Neural progenitor cell (in vitro differentiated cells): ENCODE results near the gene ARSJ. TPM values are rescaled to one million over a fixed set of nuclear protein-coding genes. Genes with fewer than 3 reads are reported as not detected.

ENCODE experiments used
- DNase-seq: peaks from one replicate; pipeline ENCODE4 v3.0.0-alpha.2; 2016; ENCODE audit warnings: low spot score
- H2AFZ ChIP-seq: fragments of 200-600 bp; sonication (generic); replicated peaks from 2 replicates; pipeline ENCODE4 v1.6.1; 2016; ENCODE audit warnings: antibody characterized with exemption
- H3F3A ChIP-seq: fragments of 200-600 bp; sonication (generic); 2 replicates; pipeline ENCODE4 v1.6.1; 2016; ENCODE audit warnings: antibody characterized with exemption, low read depth
- H3K27ac ChIP-seq: fragments of 200-600 bp; sonication (generic); 2 replicates; pipeline ENCODE4 v1.5.1; 2016; ENCODE audit warnings: mild to moderate bottlenecking
- H3K27me3 ChIP-seq: fragments of 200-600 bp; sonication (generic); 2 replicates; pipeline ENCODE4 v1.6.1; 2016; ENCODE audit warnings: mild to moderate bottlenecking, moderate library complexity
- H3K36me3 ChIP-seq: fragments of 200-600 bp; sonication (generic); 2 replicates; pipeline ENCODE4 v1.5.1; 2016
- H3K4me1 ChIP-seq: fragments of 200-600 bp; sonication (generic); 2 replicates; pipeline ENCODE4 v1.6.1; 2016; ENCODE audit warnings: mixed run types
- H3K4me2 ChIP-seq: fragments of 200-600 bp; sonication (generic); 2 replicates; pipeline ENCODE4 v1.6.1; 2016
- H3K4me3 ChIP-seq: fragments of 200-600 bp; sonication (generic); 2 replicates; pipeline ENCODE4 v1.5.1; 2016
- H3K79me2 ChIP-seq: fragments of 200-600 bp; sonication (generic); 2 replicates; pipeline ENCODE4 v1.6.1; 2016; ENCODE audit warnings: low read depth
- H3K9ac ChIP-seq: fragments of 200-600 bp; sonication (generic); 2 replicates; pipeline ENCODE4 v1.6.1; 2016
- H3K9me3 ChIP-seq: fragments of 200-600 bp; sonication (generic); 2 replicates; pipeline ENCODE4 v1.5.1; 2016; ENCODE audit warnings: low read depth
- H4K20me1 ChIP-seq: fragments of 200-600 bp; sonication (generic); 2 replicates; pipeline ENCODE4 v1.6.1; 2016; ENCODE audit warnings: low read depth
- H3K27ac Mint-ChIP-seq: 3 replicates; pipeline ENCODE4 v1.8.0; 2021; ENCODE audit warnings: mixed read lengths
- H3K27me3 Mint-ChIP-seq: 2 replicates; pipeline ENCODE4 v1.8.0; 2022; ENCODE audit warnings: low read depth, mild to moderate bottlenecking, inconsistent platforms, moderate library complexity, mixed read lengths; ENCODE audit not compliant: insufficient read depth
- H3K36me3 Mint-ChIP-seq: 3 replicates; pipeline ENCODE4 v1.8.0; 2021; ENCODE audit warnings: mixed read lengths
- H3K4me1 Mint-ChIP-seq: 3 replicates; pipeline ENCODE4 v1.8.0; 2021; ENCODE audit warnings: mixed read lengths
- H3K4me3 Mint-ChIP-seq: 3 replicates; pipeline ENCODE4 v1.8.0; 2021; ENCODE audit warnings: mild to moderate bottlenecking, moderate library complexity, mixed read lengths
- H3K9me3 Mint-ChIP-seq: 3 replicates; pipeline ENCODE4 v1.8.0; 2020; ENCODE audit warnings: mixed read lengths
- CTCF ChIP-seq: fragments of 200-600 bp; sonication (generic); IDR thresholded peaks from 2 replicates; pipeline ENCODE4 v1.5.1; 2017; ENCODE audit warnings: antibody characterized with exemption, mild to moderate bottlenecking
- EZH2 ChIP-seq: fragments of 200-600 bp; sonication (generic); IDR thresholded peaks from 2 replicates; pipeline ENCODE4 v1.6.1; 2017; ENCODE audit warnings: antibody characterized with exemption, mild to moderate bottlenecking, moderate library complexity
- EZH2phosphoT487 ChIP-seq: fragments of 200-600 bp; sonication (generic); IDR thresholded peaks from 2 replicates; pipeline ENCODE4 v1.6.1; 2017; ENCODE audit warnings: antibody characterized with exemption
- total RNA-seq: library from RNA; depleted of rRNA; stranded (reverse); fragments of >200 nt; gene quantifications from 2 replicates; pipeline ENCODE4 v1.2.3, GENCODE V29; 2015; ENCODE audit warnings: low replicate concordance

ARSJ gene
- total RNA-seq, 1 donor from 2014 or later, result 0.28 TPM

- H3K4me1 ChIP-seq, result no peaks in the 10 kb centered on the region
- TF ChIP-seq EZH2phosphoT487, result no peak
- no peak for TF ChIP-seq EZH2
- TF ChIP-seq CTCF, result no peak
- no peak overlapping the region for H3K27ac ChIP-seq
- H3K4me3 Mint-ChIP-seq, result no peak overlapping the region
- H3K27me3 Mint-ChIP-seq, result no peaks in the 10 kb centered on the region
- no peak overlapping the region for H3K27ac Mint-ChIP-seq
- no peak overlapping the region for H2AFZ ChIP-seq
- no peak overlapping the region for H3K4me3 ChIP-seq
- H3K4me1 Mint-ChIP-seq, result no peaks in the 10 kb centered on the region
- H3F3A ChIP-seq, result no peaks in the 10 kb centered on the region
- no peak overlapping the region for H3K4me2 ChIP-seq
- no peak for DNase-seq
- H3K27me3 ChIP-seq, result no peaks in the 10 kb centered on the region
- no peaks in the 10 kb centered on the region for H3K9me3 ChIP-seq
- no peaks in the 10 kb centered on the region for H4K20me1 ChIP-seq
- no peaks in the 10 kb centered on the region for H3K79me2 ChIP-seq
- H3K9me3 Mint-ChIP-seq, result no peaks in the 10 kb centered on the region
- H3K36me3 ChIP-seq, result no peaks in the 10 kb centered on the region
- no peaks in the 10 kb centered on the region for H3K36me3 Mint-ChIP-seq
- H3K9ac ChIP-seq, result no peak overlapping the region
Measured at GRCh38 chr4:114026447-114026846, 47.0 kb upstream of the ARSJ start.

GRCh38 chr4:114025176-114025777 lies 45.8 kb upstream of the ARSJ start:
- no peaks in the 10 kb centered on the region for H3K9me3 Mint-ChIP-seq

DNA sequence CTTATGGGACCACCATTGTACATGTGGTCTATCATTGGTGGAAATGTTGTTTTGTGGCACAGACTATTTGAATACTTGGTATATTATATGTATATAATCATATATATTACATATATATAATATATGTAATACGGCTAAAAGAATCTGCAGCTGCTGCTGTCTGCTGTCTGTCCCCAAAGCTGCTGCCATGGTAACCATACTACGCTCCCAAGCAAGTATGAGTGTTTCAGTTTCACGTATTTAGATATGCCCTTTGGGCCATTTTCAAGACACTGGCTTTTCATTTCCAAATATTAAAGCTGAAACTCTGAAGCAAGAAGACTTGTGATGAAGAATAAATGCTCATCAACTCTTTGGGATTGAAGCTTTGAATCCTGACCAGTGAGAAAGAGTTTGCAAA lies 42.0 kb upstream of the ARSJ start:
- Histone ChIP-seq H3K27ac (no peak overlapping the region), H3K4me1 (no peaks in the 10 kb centered on the region), H3K36me3 (no peaks in the 10 kb centered on the region), H3K79me2 (no peaks in the 10 kb centered on the region), H3K9me3 (no peaks in the 10 kb centered on the region), H3K9ac (no peak overlapping the region), H2AFZ (no peak overlapping the region), H4K20me1 (no peaks in the 10 kb centered on the region), H3K4me2 (no peak overlapping the region), H3K4me3 (no peak overlapping the region), H3F3A (no peaks in the 10 kb centered on the region), H3K27me3 (no peaks in the 10 kb centered on the region)
- TF ChIP-seq CTCF, result no peak
- TF ChIP-seq EZH2, result no peak
- TF ChIP-seq EZH2phosphoT487, result no peak
- no peak for DNase-seq
- no peaks in the 10 kb centered on the region for H3K4me1 Mint-ChIP-seq
- H3K36me3 Mint-ChIP-seq, result no peaks in the 10 kb centered on the region
- no peaks in the 10 kb centered on the region for H3K27me3 Mint-ChIP-seq
- H3K27ac Mint-ChIP-seq, result no peak overlapping the region
- H3K9me3 Mint-ChIP-seq, result no peaks in the 10 kb centered on the region
- no peak overlapping the region for H3K4me3 Mint-ChIP-seq

More at GRCh38 chr4:114025176-114025777, 45.8 kb upstream of the ARSJ start:
- Histone ChIP-seq H3K27ac (no peak overlapping the region), H3K4me2 (no peak overlapping the region), H3K4me1 (no peaks in the 10 kb centered on the region), H3K9ac (no peak overlapping the region), H3F3A (no peaks in the 10 kb centered on the region), H4K20me1 (no peaks in the 10 kb centered on the region), H3K4me3 (no peak overlapping the region), H2AFZ (no peak overlapping the region), H3K36me3 (no peaks in the 10 kb centered on the region), H3K27me3 (no peaks in the 10 kb centered on the region), H3K79me2 (no peaks in the 10 kb centered on the region), H3K9me3 (no peaks in the 10 kb centered on the region)
- Mint-ChIP-seq H3K4me3 (no peak overlapping the region), H3K27me3 (no peaks in the 10 kb centered on the region), H3K4me1 (no peaks in the 10 kb centered on the region), H3K36me3 (no peaks in the 10 kb centered on the region), H3K27ac (no peak overlapping the region)
- no peak for DNase-seq
- TF ChIP-seq CTCF, result no peak
- no peak for TF ChIP-seq EZH2
- TF ChIP-seq EZH2phosphoT487, result no peak
